ENCODE data around the gene CARD11.

GRCh38 chr7:2873686-2874551 is 169.7 kb downstream of the CARD11 start:
- TF ChIP-seq POLR2A (IDR thresholded peaks at IDR 0.05; ENCODE audit: low read length) (peak; percentile 17), GATA1 (IDR thresholded peaks at IDR 0.05; ENCODE audit: low read depth, low read length) (no peak)
